GM19023 (cell line): Measurements from ENCODE around the gene INTS4.
"Not testable (repeated sequence)": the region's sequence is repeated elsewhere in the genome, so short reads cannot be mapped to it uniquely, and the experiment has no call there.

ENCODE experiments used
- ATAC-seq: cut with Tn5 transposase; IDR thresholded peaks from one replicate; pipeline ENCODE4 v1.9.1; 2021; ENCODE audit warnings: mild to moderate bottlenecking, moderate library complexity; ENCODE audit not compliant: unreplicated experiment

INTS4 gene

DNA sequence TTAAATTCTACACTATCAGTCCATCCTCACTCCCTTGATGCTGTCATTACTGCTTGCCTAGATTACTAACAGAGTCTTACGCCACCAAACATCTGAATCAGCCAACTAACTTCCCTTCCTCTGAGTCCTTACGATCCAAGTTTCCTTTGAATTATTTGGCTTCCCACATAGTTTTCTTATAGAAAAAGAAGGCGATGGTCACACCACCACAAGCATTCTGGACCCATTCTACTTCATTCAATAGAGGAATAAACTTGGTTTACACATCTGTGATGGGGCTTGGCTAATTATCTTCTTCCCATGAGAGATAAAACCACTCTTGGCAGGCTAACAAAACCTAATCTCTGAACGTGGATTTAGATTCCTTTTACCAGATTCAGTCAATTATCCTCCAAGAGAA lies 35.0 kb downstream of the INTS4 start:
- ATAC-seq: no peak

DNA sequence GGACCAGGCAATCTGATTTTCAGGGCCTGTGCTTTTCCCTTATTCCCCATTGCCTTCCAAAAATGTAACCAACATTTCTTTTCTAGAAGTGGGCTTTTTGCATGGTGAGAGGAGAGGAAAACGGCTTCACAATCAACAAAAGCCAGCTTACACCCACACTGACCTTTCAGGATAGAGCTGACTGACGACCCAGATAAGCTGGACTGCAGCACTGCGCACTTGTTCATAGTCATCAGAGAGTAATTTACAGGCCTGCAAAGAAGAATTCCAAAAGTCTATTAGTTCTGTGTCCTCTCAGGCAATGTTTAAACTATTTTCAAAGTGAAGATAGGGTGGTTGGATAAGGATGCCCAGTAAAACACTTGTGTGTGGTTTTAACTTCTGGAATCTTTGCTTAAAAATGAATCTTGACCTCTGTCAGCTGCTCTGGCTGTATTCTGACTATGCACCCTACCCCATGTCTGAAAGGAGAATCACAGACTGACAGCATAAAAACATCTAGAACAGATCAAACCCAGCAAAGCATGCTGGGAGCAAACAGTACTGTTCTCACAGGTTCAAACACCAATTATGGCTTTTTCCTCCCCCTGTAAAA lies 35.8 kb downstream of the INTS4 start:
- ATAC-seq: not testable (repeated sequence)

DNA sequence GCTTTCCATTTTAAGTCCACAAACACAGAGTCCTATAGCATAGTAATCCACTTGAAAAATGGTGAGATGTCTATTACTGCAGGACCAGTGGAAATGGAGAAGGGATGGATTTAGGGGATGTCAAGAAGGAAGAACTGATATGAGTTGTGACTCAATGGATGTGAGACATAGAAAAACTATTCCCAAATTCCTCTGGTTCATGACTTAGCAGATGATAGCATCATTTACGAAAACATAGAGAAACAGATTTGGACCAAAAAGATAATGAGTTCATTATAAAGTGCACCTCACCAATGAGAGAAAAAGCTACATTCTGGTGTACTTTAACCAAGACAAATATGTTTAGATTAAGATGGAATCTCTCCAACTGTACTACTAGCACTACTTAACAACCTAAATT lies 51.2 kb downstream of the INTS4 start:
- not testable (repeated sequence) for ATAC-seq

DNA sequence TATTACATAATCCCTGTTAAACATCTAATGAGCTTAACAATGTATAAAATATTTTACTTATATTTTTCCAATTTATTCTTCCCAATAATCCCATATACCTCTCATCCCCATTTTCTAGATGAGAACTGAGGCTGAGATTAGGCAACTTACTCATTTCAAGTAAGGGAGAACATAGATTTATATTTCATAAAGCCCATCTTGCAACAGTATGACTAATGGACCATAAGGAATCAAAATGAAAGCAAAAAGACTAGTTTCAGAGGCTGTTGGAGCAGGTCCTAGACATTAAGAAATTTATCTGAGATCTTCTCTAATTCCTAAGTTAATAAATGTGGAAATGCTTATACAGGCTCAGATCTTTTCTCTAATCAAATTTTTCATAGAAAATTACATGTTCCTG lies 52.0 kb downstream of the INTS4 start:
- ATAC-seq: not testable (repeated sequence)

DNA sequence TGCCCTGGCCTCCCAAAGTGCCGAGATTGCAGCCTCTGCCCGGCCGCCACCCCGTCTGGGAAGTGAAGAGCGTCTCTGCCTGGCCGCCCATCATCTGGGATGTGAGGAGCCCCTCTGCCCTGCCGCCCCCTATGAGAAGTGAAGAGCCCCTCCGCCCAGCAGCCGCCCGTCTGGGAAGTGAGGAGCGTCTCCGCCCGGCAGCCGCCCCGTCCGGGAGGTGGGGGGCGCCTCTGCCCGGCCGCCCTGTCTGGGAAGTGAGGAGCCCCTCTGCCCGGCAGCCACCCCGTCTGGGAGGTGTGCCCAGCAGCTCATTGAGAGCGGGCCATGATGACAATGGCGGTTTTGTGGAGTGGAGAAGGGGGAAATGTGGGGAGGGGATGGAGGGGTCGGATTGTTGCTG lies 60.9 kb downstream of the INTS4 start:
- ATAC-seq: not testable (repeated sequence)

DNA sequence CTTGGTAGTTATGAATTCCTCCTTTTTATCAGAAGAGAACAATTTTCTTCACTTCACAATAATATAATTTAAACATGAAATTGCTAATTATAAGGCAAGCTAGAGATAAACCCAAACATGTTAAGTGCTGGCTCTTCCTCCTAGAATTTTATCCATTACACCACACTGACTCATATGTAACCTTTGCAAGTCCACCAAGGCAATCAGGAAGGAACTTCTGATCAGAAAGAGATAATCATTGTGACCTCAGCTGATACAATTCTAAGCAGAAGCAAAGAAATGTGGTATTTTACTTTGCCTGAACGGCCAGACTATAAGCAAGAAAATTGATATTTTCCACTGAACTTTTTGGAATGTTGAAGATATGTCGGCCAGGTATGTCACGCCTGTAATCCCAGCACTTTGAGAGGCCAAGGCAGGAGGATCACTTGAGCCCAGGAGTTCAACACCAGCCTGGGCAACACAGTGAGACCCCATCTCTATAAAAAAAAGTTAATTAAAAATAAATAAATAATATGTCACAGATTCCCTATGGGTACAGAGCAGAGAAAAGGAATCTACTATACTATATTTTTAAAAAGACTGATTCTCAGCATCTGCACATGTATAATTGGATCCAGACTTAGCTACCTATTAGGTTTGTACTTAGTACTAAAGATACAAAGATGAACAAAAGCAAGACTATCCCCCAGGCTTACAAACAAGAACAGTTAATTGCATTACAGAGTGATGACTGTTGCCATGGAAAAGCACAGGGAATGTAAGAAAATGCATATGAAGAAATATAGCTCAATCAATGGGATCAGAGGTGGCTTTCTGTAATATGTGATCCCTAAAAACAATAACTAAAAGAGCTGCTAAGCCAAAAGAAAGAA lies 63.9 kb downstream of the INTS4 start:
- not testable (repeated sequence) for ATAC-seq

DNA sequence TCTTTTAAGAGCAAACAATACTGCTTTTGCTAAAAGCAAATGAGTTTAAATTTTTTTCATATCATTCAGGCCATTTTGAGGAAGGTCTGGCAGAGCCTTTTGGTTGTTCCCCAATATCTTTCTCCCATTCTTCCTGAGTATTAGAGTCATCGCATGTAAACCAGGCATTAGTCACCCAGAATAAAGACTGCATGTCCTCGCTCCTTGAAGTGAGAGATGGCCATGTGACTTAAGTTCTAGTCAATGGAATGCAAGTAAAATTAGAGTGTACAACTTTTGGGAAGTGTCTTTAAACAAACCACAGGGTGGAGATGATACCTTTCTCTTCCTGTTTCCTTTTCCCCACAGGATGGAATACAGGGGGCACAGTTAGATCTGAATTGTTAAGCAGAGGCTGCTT lies 76.8 kb downstream of the INTS4 start:
- not testable (repeated sequence) for ATAC-seq

DNA sequence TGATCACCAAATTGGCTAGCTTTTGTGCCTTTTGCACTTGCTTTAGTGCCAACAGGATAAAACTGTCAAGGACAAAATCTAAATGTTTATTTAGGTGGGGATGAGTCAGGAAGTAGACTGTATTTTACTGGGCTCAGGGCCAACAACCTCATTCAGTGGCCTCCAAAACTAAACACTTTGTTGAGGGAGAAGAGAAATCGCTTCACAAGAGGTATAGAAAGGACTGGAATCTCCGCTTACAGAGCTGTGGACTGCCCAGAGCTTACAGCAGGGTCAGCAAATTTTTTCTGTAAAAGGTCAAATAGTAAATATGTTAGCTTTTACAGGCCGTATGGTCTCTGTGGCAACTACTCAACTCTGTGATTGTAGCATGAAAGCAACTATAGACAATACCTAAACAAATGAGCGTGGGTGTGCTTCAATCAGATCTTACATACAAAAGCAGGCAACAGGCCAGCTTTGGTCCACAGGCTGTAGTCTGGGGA lies 80.1 kb downstream of the INTS4 start:
- not testable (repeated sequence) for ATAC-seq

DNA sequence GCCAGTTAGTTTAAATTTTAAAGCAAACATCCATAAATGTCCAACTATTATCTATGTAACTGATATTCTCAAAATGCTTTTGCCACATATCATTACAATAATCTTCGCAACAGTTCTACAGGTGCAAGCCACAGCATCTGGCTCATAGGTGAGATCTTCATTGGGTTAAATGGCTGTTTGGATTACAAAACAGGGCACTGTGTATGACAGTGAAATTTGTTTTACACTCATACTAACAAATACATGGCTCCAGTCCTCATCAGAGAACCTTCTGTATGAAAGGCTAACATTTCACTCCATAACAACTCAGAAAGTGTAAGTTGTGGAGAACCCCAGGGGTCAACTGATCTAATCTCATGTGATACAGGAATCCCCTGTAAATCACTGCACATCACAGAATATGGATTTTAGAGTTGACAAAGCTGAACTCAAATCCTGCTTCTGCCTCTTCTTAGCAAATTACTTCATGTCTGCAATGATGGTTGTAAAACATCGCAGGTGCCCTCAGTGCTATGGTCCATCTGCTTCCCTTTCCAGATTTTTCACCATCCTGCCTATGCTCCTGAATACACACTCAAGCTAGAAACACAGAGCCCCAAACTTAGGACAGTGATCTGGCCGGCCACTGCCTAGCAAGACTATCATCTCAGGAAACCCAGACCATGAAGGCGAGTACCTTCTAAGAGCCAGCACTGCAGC lies 80.7 kb downstream of the INTS4 start:
- not testable (repeated sequence) for ATAC-seq

DNA sequence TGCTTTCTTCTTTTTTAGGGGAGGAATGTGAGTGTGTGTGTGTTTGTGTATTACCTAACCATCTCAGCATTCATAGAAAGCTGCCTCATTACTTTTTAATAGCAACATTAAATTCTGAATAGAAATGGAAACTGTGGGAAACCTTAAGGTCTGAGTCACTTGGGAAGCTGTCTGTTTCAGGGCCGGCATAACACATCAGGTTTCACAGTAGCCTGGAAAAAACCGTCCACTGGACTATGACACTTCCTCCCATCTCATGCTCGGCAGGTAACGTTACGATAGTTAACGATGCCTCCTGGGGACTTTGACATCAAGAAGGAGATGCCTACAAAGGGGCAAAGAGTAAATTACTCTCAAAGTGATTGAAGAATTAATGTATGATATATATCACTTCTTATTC lies 83.6 kb downstream of the INTS4 start:
- ATAC-seq: not testable (repeated sequence)

DNA sequence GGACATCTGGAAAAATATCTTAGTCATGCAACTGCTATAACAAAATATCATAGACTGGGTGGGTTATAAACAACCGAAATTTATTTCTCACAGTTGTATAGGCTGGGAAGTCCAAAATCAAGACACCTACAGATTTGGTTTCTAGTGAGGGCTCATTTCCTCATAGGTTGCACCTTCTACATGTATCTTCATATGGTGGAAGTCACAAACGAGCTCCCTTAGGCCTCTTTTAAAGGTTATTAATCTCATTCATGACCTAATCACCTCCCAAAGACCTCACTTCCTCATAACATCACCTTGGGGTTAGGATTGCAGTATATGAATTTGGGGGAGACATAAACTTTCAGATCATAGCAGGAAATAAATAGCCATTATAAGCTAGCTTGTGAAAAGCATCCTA lies 85.2 kb downstream of the INTS4 start:
- ATAC-seq: no peak

DNA sequence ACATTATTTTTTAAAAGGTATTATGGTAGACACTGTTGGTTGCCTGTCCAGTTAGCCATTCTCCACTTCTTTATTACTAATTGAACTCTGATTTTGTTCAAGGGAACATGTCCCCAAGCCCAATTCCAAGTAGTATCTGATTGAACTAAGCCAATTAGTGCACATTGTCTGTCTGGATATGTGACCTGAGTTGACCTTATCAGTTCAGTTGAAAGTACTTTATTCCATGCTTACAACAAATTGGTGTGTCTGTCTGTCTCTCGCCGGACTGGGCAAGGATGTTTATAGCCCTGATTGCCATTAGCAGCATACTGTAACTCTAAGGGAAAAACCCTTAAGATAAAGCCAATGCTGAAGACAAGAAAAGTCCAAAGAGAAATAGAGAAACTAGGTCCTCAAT lies 85.6 kb downstream of the INTS4 start:
- no peak for ATAC-seq

DNA sequence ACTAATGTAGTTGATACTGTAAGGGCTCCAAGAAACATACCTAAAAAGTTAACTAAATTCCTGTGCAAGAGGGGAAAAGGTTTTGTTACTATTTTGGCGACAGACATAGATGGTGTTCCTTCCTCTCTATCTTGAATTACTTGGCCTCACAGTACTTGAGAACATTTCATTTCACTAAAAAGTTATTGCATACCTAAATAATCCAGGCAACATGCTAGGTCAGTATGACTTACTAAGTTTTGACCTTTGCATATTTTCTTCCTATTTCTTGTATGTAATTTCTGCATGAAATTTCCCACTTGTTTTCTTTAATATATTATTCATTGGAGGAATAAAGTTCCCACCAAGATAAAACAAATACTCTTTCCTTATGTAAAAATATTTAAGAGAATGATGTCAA lies 99.5 kb downstream of the INTS4 start:
- not testable (repeated sequence) for ATAC-seq

DNA sequence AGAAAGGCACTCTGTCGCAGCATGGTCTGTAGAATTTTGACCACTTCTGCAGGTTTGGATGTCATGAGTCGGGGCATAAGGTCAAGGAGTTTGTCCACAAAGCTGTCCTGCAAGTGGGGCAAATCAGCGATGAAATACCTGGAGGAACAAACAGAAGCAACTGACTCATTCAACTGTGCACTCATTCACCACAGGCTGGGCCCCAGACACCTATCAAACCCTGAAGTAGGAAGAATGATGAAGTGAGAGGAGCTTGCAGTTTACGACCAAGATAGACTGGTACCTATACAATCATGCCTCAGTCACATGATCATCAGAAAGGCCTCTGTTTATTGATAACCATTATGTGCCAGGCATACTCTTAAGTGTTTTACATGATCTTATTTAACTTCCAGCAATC lies 102.8 kb downstream of the INTS4 start:
- not testable (repeated sequence) for ATAC-seq

DNA sequence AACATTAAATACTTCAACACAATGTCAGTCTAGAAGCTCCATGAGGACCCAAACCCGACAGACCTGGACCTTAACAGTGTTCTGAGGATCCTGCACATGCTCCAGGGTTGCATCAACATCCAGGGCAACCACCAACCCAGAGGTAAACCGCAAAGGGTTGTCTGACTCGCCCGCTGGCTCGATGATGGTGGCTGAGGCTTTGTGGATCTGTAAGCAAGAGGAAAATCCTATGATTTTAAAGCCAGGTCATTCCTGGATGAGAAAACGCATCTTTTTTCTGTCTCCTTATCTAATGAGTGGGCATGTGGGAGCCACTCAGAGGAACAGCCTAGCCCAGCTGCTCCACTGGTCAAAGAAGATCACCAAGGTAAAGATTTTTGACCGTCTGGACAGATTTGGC lies 103.2 kb downstream of the INTS4 start:
- ATAC-seq: not testable (repeated sequence)

DNA sequence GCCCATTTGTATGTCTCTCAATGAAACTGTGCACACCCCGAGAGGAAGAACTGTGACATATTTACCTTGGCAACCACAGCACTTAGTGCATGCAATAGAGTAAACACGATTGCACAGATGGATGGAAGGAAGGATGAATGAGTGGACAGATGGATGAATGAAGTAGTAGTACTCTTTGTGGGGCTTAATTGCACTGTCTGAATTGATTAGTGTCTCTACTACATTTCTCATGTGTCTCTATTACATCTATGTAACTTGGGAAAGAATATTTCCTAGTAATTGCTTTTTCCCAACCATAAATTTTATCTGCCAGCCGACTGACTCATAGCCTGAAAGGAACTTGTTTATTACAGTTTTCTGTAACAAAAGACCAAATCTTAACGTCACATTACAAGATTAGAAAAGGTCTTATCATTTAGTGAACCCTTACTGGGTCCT lies 103.8 kb downstream of the INTS4 start:
- not testable (repeated sequence) for ATAC-seq

DNA sequence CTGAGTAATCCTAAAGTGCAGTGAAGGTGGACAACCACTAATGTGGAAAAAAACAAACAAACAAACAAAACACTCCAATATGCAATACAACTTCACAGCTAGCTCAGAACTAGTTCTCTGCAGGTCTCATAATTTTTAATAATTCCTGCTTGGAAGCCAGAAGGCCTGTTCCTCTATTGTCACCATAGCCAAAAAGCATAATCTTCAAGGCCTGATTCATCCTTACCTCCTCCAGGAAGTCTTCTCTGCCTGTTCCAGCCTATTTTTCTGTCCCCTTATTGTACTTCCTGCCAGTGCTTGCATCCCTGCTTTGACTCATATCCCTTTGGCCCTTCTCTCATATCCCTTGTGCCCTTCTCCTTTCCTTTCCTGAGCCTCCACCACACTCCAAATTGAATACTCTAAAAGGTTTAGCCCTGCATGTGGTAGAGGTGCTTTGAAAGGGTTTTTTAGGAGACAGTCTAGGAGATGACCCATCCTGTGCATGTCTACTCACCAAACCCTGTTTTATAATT lies 104.3 kb downstream of the INTS4 start:
- ATAC-seq: not testable (repeated sequence)

DNA sequence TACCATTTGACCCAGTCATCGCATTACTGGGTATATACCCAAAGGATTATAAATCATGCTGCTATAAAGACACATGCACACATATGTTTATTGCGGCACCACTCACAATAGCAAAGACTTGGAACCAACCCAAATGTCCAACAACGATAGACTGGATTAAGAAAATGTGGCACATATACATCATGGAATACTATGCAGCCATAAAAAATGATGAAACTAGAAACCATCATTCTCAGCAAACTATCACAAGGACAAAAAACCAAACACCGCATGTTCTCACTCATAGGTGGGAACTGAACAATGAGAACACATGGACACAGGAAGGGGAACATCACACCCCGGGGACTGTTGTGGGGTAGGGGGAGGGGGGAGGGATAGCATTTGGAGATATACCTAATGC lies 105.4 kb downstream of the INTS4 start:
- ATAC-seq: not testable (repeated sequence)

DNA sequence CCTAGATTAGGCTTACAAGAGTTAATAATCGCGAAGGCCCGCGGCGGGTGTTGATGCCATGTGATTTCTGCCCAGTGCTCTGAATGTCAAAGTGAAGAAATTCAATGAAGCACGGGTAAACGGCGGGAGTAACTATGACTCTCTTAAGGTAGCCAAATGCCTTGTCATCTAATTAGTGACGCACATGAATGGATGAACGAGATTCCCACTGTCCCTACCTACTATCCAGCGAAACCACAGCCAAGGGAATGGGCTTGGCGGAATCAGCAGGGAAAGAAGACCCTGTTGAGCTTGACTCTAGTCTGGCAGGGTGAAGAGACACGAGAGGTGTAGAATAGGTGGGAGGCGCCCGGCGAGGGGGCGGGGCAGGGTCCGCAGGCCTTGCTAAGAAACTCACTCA lies 108.1 kb downstream of the INTS4 start:
- ATAC-seq: no peak

DNA sequence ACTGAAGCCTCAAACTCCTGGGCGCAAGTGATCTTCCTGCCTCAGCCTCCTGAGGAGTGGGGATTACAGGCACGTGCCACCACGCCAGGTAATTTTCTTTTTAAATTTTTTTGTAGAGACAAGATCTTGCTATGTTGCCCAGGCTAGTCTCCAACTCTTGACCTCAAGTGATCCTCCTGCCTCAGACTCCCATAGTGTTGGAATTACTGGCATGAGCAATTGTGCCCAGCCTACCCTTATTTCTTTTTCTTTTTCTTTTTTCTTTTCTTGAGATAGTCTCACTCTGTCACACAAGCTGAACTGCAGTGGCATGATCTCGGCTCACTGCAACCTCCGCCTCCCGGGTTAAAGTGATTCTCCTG lies 109.7 kb downstream of the INTS4 start:
- ATAC-seq: no peak

DNA sequence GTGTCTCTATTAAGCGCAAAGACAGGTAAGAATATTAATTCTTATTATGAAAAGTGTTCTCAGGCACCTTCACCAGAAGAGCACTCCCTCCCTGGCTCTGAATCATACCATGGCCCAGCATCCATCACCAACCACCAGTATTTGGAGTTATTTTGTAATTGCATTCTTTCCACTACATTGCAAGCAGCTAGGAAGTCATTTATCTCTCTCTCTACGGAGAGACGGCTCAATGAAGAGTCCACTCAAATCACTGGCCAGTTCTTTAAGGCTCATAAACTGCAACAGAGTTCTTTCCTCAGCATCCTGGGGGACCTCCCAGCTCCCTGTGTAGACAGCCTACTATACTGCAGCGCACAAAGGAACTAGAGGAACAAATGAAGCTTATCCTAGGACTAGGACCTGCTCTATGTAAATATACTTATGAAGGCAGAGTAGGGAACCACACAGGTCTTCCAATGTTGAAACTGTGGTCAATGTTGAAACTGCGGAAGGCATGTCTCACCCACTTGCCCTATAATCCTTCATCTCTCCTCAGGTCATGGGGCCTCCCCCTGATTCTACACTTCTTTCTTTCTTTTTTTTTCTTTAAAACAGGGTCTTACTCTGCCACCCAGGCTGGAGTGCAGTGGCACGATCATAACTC lies 110.2 kb downstream of the INTS4 start:
- no peak for ATAC-seq
